Body of pancreas (tissue), 4 donors: ENCODE measurements around the gene GPA33. TPM values are rescaled to one million over a fixed set of nuclear protein-coding genes. Genes with fewer than 3 reads are reported as not detected.

Experiments used
- ATAC-seq: fragments of 150-250 bp; one replicate; pipeline ENCODE4 v1.9.1; 2016
- DNase-seq, 4 donors: peaks; one replicate each; pipeline ENCODE4 v3.0.0-alpha.2; 2019
- H3K27ac ChIP-seq, 4 donors: fragments of 200-600 bp; sonication (generic); 1 replicate in 3 of 4; 2 replicates in 1 of 4; pipeline versions ENCODE4 v1.5.1 to v1.6.1; 2016 to 2019; ENCODE audit warnings: mild to moderate bottlenecking in 1 of 4, mixed read lengths in 1 of 4, moderate library complexity in 1 of 4
- H3K27me3 ChIP-seq, 2 donors: fragments of 200-600 bp; sonication (generic); one replicate each; pipeline ENCODE4 v1.6.0; 2016; ENCODE audit warnings: mild to moderate bottlenecking in 1 of 2
- H3K36me3 ChIP-seq, 2 donors: fragments of 200-600 bp; sonication (generic); replicated peaks in 1 of 2; 2 replicates each; pipeline ENCODE4 v1.5.1; 2016; ENCODE audit warnings: low read depth in 2 of 2; ENCODE audit not compliant: insufficient read depth in 1 of 2
- H3K4me1 ChIP-seq: fragments of 200-600 bp; sonication (generic); one replicate; pipeline ENCODE4 v1.6.0; 2016
- H3K4me3 ChIP-seq, 2 donors: fragments of 200-600 bp; sonication (generic); 1 replicate in 1 of 2; 2 replicates in 1 of 2; pipeline ENCODE4 v1.5.1; 2016 to 2019
- H3K9me3 ChIP-seq, 3 donors: fragments of 200-600 bp; sonication (generic); 1 replicate in 2 of 3; 2 replicates in 1 of 3; pipeline ENCODE4 v1.5.1; 2016
- CTCF ChIP-seq, 7 experiments: fragments of 450-650 bp in 4 of 7; fragments of 200-600 bp in 3 of 7; sonication (generic) in 3 of 7; IDR thresholded peaks; one replicate each; pipeline ENCODE4 v1.5.1; 2016 to 2019; ENCODE audit warnings: antibody characterized with exemption in 7 of 7
- POLR2A ChIP-seq, 3 donors: fragments of 450-650 bp; IDR thresholded peaks; one replicate each; pipeline ENCODE4 v1.6.1; 2016; ENCODE audit warnings: antibody characterized with exemption in 3 of 3, mild to moderate bottlenecking in 2 of 3
- WGBS, 2 donors: methylation state at CpG; one replicate each; pipeline ENCODE4 v1.1.5; 2017; 5-methylcytosine and 5-hydroxymethylcytosine counted together
- intact Hi-C: fragments of 100-400 bp; cut with DNase I; formaldehyde crosslinking; loops from one replicate; pipeline ENCODE4 v1.15.1; 2023
- total RNA-seq, 2 donors: library from RNA; depleted of rRNA; stranded (reverse); fragments of >200 nt; gene quantifications; one replicate each; pipeline ENCODE4 v1.1.0, GENCODE V29; 2016

GPA33 gene
- total RNA-seq, 2 donors from 2014 or later: 1.6 TPM; not detected in 1

- WGBS, 2 donors: 68 to 72% methylated on average over 5 of the region's 5 CpGs
- intact Hi-C loops: no loop called here
- DNase-seq: no peak
These were observed 12.9 kb upstream of the GPA33 start for GRCh38 chr1:167102906-167103573.

GRCh38 chr1:167101754-167102153, 11.6 kb upstream of the GPA33 start:
- TF ChIP-seq CTCF (IDR thresholded peaks at IDR 0.05): no peak
- TF ChIP-seq POLR2A (IDR thresholded peaks at IDR 0.05): no peak
- Histone ChIP-seq H3K4me1 (no peaks in the 10 kb centered on the region), H3K27ac (no peak overlapping the region), H3K9me3 (no peaks in the 10 kb centered on the region), H3K27me3 (no peaks in the 10 kb centered on the region), H3K36me3 (no peaks in the 10 kb centered on the region), H3K4me3 (no peak overlapping the region)
- DNase-seq: no peak
- no peak for ATAC-seq
- 43 to 75% methylated on average over 2 of the region's 2 CpGs for WGBS, 2 donors
- intact Hi-C loops: no loop called here

More at GRCh38 chr1:167102906-167103573, 12.9 kb upstream of the GPA33 start:
- Histone ChIP-seq H3K9me3 (no peaks in the 10 kb centered on the region), H3K36me3 (no peaks in the 10 kb centered on the region), H3K4me3 (no peak overlapping the region), H3K27ac (no peak overlapping the region), H3K27me3 (no peaks in the 10 kb centered on the region), H3K4me1 (no peaks in the 10 kb centered on the region)
- no peak for ATAC-seq
- TF ChIP-seq CTCF (IDR thresholded peaks at IDR 0.05): no peak
- no peak for TF ChIP-seq POLR2A (IDR thresholded peaks at IDR 0.05)

- H3K4me1 ChIP-seq: no peaks in the 10 kb centered on the region
- H3K27ac ChIP-seq: no peak overlapping the region
- intact Hi-C loops: no loop called here
- H3K27me3 ChIP-seq: no peaks in the 10 kb centered on the region
- WGBS, 2 donors: 71 to 81% methylated on average over 2 of the region's 2 CpGs
- H3K4me3 ChIP-seq: no peak overlapping the region
- DNase-seq (no peak), ATAC-seq (no peak)
- TF ChIP-seq CTCF (IDR thresholded peaks at IDR 0.05) (no peak), POLR2A (IDR thresholded peaks at IDR 0.05) (no peak)
- no peaks in the 10 kb centered on the region for H3K9me3 ChIP-seq
- H3K36me3 ChIP-seq: no peaks in the 10 kb centered on the region
These were observed 10.6 kb upstream of the GPA33 start for GRCh38 chr1:167100730-167101129.

GRCh38 chr1:167099851-167100250, 9.7 kb upstream of the GPA33 start:
- no peaks in the 10 kb centered on the region for H3K9me3 ChIP-seq
- intact Hi-C loops: no loop called here
- no peak overlapping the region for H3K4me3 ChIP-seq
- no peak overlapping the region for H3K27ac ChIP-seq
- H3K4me1 ChIP-seq: no peaks in the 10 kb centered on the region
- TF ChIP-seq CTCF (IDR thresholded peaks at IDR 0.05) (no peak), POLR2A (IDR thresholded peaks at IDR 0.05) (no peak)
- no peaks in the 10 kb centered on the region for H3K27me3 ChIP-seq
- DNase-seq (no peak), ATAC-seq (no peak)
- 79 to 87% methylated on average over 1 of the region's 1 CpG for WGBS, 2 donors
- no peaks in the 10 kb centered on the region for H3K36me3 ChIP-seq

- WGBS, 2 donors: 54 to 79% methylated on average over 5 of the region's 5 CpGs
- no peak overlapping the region for H3K4me3 ChIP-seq
- no peaks in the 10 kb centered on the region for H3K9me3 ChIP-seq
- no peak for ATAC-seq
- DNase-seq: no peak
- intact Hi-C loops: no loop called here
- H3K4me1 ChIP-seq: no peaks in the 10 kb centered on the region
- TF ChIP-seq POLR2A (IDR thresholded peaks at IDR 0.05) (no peak), CTCF (IDR thresholded peaks at IDR 0.05) (no peak)
- H3K36me3 ChIP-seq: no peaks in the 10 kb centered on the region
- no peaks in the 10 kb centered on the region for H3K27me3 ChIP-seq
- no peak overlapping the region for H3K27ac ChIP-seq
These were observed 5.2 kb upstream of the GPA33 start for GRCh38 chr1:167095368-167095767.
